ENCODE results near the gene HOXD11.

DNA sequence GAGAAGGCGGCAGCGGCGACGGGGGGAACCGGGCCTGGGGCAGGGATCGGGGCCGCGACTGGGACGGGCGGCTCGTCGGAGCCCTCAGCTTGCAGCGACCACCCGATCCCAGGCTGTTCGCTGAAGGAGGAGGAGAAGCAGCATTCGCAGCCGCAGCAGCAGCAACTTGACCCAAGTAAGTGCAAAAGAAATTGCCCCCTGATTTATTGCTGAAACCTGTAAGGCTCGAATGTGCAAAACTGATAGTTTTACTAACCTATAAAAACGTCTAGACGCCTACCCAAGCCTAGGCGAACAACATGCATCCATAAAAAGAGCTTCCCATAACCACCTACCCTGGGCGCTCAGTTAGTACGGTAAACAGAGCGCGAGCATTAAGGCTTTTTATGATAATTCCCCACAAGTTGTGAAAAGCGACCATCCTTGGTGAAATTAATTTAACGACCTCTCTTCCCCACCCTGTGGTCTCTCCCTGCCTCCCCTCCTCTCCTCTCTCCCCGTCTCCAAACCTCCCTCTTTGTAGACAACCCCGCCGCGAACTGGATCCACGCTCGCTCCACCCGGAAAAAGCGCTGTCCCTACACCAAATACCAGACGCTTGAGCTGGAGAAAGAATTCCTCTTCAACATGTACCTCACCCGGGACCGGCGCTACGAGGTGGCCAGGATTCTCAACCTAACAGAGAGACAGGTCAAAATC lies 16.5 kb downstream of the HOXD11 start:
- TF ChIP-seq, protein P1, sequence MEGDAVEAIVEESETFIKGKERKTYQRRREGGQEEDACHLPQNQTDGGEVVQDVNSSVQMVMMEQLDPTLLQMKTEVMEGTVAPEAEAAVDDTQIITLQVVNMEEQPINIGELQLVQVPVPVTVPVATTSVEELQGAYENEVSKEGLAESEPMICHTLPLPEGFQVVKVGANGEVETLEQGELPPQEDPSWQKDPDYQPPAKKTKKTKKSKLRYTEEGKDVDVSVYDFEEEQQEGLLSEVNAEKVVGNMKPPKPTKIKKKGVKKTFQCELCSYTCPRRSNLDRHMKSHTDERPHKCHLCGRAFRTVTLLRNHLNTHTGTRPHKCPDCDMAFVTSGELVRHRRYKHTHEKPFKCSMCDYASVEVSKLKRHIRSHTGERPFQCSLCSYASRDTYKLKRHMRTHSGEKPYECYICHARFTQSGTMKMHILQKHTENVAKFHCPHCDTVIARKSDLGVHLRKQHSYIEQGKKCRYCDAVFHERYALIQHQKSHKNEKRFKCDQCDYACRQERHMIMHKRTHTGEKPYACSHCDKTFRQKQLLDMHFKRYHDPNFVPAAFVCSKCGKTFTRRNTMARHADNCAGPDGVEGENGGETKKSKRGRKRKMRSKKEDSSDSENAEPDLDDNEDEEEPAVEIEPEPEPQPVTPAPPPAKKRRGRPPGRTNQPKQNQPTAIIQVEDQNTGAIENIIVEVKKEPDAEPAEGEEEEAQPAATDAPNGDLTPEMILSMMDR (IDR thresholded peaks at IDR 0.05): no peak
- no peak for TF ChIP-seq POLR2A (IDR thresholded peaks at IDR 0.05)
- no peak for TF ChIP-seq EP300 (IDR thresholded peaks at IDR 0.05)
